HL-60 (cell line): ENCODE data around the gene HOXD3.

ENCODE experiments used
- POLR2AphosphoS5 ChIP-seq: IDR thresholded peaks from 2 replicates; pipeline ENCODE4 v1.6.1; 2012; ENCODE audit warnings: low read depth
- TF ChIP-seq, protein P1 (sequence below): IDR thresholded peaks from one replicate; pipeline ENCODE4 v1.5.1; 2011; ENCODE audit warnings: low read length, control low read depth, inconsistent platforms; ENCODE audit not compliant: insufficient read depth

DNA sequence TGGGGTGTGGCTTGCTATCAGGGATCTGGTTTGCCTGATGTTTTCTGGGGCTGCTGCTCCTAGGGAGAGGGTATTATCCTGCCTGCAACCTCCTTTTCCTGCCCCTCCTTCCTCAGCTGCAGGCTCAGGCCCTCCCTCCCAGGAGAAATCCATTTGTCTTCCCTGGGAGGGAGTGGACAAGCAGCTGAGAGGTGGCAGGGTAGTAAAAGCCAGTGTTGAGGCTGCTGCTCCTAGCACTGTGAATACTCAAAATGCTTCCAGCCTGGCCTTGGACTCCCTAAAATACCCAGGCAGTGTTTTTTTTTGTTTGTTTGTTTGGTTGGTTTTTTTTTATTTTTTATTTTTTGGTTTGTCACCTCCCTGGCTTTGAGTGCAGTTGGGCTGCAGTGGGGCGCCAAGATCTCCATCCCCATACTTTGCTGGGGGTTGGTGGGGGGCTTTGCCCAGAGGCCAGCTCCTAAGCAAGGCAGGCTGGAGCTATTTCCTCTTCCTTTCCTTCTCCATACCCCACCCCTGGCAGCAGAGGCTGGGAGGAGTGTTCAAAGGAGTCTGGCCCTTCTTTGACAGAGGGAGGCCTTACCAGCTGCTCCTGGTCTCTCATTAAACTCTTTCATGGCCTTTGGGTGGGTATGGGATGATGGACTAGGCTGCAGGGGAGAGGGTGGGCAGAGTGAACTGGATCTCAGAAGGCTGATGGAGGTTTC is 13.6 kb downstream of the HOXD3 start:
- TF ChIP-seq, protein P1, sequence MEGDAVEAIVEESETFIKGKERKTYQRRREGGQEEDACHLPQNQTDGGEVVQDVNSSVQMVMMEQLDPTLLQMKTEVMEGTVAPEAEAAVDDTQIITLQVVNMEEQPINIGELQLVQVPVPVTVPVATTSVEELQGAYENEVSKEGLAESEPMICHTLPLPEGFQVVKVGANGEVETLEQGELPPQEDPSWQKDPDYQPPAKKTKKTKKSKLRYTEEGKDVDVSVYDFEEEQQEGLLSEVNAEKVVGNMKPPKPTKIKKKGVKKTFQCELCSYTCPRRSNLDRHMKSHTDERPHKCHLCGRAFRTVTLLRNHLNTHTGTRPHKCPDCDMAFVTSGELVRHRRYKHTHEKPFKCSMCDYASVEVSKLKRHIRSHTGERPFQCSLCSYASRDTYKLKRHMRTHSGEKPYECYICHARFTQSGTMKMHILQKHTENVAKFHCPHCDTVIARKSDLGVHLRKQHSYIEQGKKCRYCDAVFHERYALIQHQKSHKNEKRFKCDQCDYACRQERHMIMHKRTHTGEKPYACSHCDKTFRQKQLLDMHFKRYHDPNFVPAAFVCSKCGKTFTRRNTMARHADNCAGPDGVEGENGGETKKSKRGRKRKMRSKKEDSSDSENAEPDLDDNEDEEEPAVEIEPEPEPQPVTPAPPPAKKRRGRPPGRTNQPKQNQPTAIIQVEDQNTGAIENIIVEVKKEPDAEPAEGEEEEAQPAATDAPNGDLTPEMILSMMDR = no peak
- no peak for TF ChIP-seq POLR2AphosphoS5
